ENCODE results near the gene CLCN2. TPM values are rescaled to one million over a fixed set of nuclear protein-coding genes. Genes with fewer than 3 reads are reported as not detected.

The CLCN2 gene
- total RNA-seq, 1 experiment from 2014 or later: 22.6 TPM

GRCh38 chr3:184308744-184309143, 52.7 kb downstream of the CLCN2 start (continued):
- TF ChIP-seq ATF1 (CRISPR knock-in tag; IDR thresholded peaks at IDR 0.05): no peak
- no peak for TF ChIP-seq SOX15 (CRISPR knock-in tag; IDR thresholded peaks at IDR 0.05)
- no peak for TF ChIP-seq CREM (CRISPR knock-in tag; IDR thresholded peaks at IDR 0.05)
- TF ChIP-seq CDX4 (CRISPR knock-in tag; IDR thresholded peaks at IDR 0.05; ENCODE audit: borderline replicate concordance): no peak
- TF ChIP-seq HMGA2 (CRISPR knock-in tag; IDR thresholded peaks at IDR 0.05): no peak

GRCh38 chr3:184307915-184308314, 53.5 kb downstream of the CLCN2 start:
- TF ChIP-seq AR (CRISPR knock-in tag; IDR thresholded peaks at IDR 0.05) (no peak), ZNF219 (CRISPR knock-in tag; IDR thresholded peaks at IDR 0.05; ENCODE audit: borderline replicate concordance) (no peak), ZNF512 (CRISPR knock-in tag; IDR thresholded peaks at IDR 0.05; ENCODE audit: borderline replicate concordance) (no peak), ZNF317 (CRISPR knock-in tag; IDR thresholded peaks at IDR 0.05; ENCODE audit: borderline replicate concordance, low read depth) (no peak), SMAD4 (CRISPR knock-in tag; IDR thresholded peaks at IDR 0.05) (no peak), NFATC4 (CRISPR knock-in tag; IDR thresholded peaks at IDR 0.05) (no peak), TP53 (CRISPR knock-in tag; IDR thresholded peaks at IDR 0.05) (no peak), SMAD3 (CRISPR knock-in tag; IDR thresholded peaks at IDR 0.05; ENCODE audit: borderline replicate concordance) (no peak)
- peaks cover 66% of the 10 kb centered on the region for H3K36me3 Mint-ChIP-seq
- no peaks in the 10 kb centered on the region for H3K9me3 Mint-ChIP-seq
- H3K27me3 Mint-ChIP-seq (ENCODE audit: low read depth): no peaks in the 10 kb centered on the region
- no peak for ATAC-seq
- no peak for DNase-seq (ENCODE audit: low spot score)
- H3K27ac Mint-ChIP-seq: no peak overlapping the region
- POLR2A ChIA-PET: no interaction called here
- H3K4me1 Mint-ChIP-seq: no peaks in the 10 kb centered on the region
- CTCF ChIA-PET: no interaction called here
- H3K4me3 Mint-ChIP-seq: no peak overlapping the region

GRCh38 chr3:184306341-184306972, 54.9 kb downstream of the CLCN2 start:
- Mint-ChIP-seq H3K36me3 (peaks cover 81% of the 10 kb centered on the region), H3K4me1 (no peaks in the 10 kb centered on the region), H3K27ac (no peak overlapping the region), H3K4me3 (no peak overlapping the region), H3K9me3 (no peaks in the 10 kb centered on the region), H3K27me3 (ENCODE audit: low read depth) (no peaks in the 10 kb centered on the region)
- no peak for ATAC-seq
- TF ChIP-seq SMAD3 (CRISPR knock-in tag; IDR thresholded peaks at IDR 0.05; ENCODE audit: borderline replicate concordance): no peak
- no peak for TF ChIP-seq ZMAT4 (CRISPR knock-in tag; IDR thresholded peaks at IDR 0.05)
- TF ChIP-seq IRF2 (CRISPR knock-in tag; IDR thresholded peaks at IDR 0.05; ENCODE audit: borderline replicate concordance, low read depth): no peak
- TF ChIP-seq ZNF219 (CRISPR knock-in tag; IDR thresholded peaks at IDR 0.05; ENCODE audit: borderline replicate concordance): no peak
- no peak for TF ChIP-seq ZNF281 (CRISPR knock-in tag; IDR thresholded peaks at IDR 0.05)
- no peak for TF ChIP-seq EMX1 (CRISPR knock-in tag; IDR thresholded peaks at IDR 0.05)
- TF ChIP-seq USF1 (CRISPR knock-in tag; IDR thresholded peaks at IDR 0.05): no peak
- no peak for TF ChIP-seq ETV6 (CRISPR knock-in tag; IDR thresholded peaks at IDR 0.05)
- no peak for TF ChIP-seq ZSCAN18 (CRISPR knock-in tag; IDR thresholded peaks at IDR 0.05)
- TF ChIP-seq NFATC4 (CRISPR knock-in tag; IDR thresholded peaks at IDR 0.05): no peak
- no peak for TF ChIP-seq ZNF317 (CRISPR knock-in tag; IDR thresholded peaks at IDR 0.05; ENCODE audit: borderline replicate concordance, low read depth)
- no peak for TF ChIP-seq TP53 (CRISPR knock-in tag; IDR thresholded peaks at IDR 0.05)
- no peak for TF ChIP-seq MXD4 (CRISPR knock-in tag; IDR thresholded peaks at IDR 0.05; ENCODE audit: borderline replicate concordance)
- no peak for DNase-seq (ENCODE audit: low spot score)
- POLR2A ChIA-PET: no interaction called here
- CTCF ChIA-PET: interaction anchor here (1.1 kb wide), 1 partner anchor 32 kb away, joined by 3 read pairs; no protein-coding TSS in a partner anchor
